HuH-7 (cell line): Measurements from ENCODE around the gene RNF175.
"Not testable (repeated sequence)": the region's sequence is repeated elsewhere in the genome, so short reads cannot be mapped to it uniquely, and the experiment has no call there.

Experiments used
- DNase-seq: peaks from one replicate; pipeline ENCODE4 v3.0.0; 2011; ENCODE audit warnings: low spot score

The RNF175 gene

DNA sequence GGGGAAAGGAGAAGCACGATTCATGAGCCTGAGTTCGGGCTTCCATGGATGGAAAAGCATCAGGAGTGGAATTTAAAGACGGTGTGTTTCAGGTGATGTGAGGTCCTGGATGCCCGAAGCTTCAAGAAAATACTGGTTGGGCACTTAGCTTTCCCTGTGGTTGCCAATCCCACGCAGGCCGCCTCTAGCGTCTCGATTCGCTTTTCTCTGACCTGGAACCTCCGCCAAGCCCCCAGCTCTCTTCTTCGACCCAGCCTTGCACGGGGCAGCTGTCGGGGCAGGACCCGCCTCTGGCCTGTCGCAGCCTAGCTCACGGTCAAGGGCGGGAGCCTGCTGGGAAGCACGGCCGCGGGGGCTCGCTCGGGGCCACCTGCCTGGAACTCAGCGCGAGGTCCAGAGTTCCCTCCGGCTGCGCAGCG lies 76.1 kb downstream of the RNF175 start:
- DNase-seq, result no peak

DNA sequence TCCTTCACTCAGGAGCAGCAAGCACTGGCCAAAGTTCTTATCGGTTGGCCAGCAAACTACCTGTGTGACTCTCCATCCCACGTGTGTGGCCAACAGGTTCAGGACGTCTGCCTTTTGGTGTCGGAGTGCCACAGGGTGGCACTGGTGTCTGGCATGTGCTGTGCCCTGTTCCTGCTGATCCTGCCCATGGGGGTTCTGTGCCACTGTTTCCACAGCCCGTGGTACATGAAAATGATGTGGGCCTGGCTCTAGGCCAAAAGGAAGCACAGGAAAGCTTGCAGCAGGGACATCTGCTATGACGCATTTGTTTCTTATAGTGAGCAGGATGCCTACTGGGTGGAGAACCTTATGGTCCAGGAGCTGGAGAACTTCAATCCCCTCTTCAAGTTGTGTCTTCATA lies 80.3 kb downstream of the RNF175 start:
- DNase-seq, result no peak

DNA sequence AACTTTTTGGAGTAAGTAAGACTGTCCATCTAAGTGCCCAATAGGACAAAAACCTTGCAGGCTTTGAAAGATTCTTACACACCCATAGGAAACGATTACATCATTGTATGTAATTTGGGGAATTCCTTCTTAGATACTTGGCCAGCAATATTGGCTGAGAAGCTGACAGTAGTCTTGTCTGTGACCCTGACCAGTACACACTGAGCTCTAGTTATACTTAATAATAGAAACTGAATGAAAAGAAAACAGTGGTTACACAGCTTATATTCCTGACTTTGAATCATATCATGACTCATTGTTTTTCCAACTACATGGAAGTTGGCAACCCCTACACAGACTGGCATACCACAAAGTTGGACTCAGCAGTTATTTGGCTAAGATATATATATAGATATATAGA lies 82.8 kb downstream of the RNF175 start:
- DNase-seq, result no peak

DNA sequence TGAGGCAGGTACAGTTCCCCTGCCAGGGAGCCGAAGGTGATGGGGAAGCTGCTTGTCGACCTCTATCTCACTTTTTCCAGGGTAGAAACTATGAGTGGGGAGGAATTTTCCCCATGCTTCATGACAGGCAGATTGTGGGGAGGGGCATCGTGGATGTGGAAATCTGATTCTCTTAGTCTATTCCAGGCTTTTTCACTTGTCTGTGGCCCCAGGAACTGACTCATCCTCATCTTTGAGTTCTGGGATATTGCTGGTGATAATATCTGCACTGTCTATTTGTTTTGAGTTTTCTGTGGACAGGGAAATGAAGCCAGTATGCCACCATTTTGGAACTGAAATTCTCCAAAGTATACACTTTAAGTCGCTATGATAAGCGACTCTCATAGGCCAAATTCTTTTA lies 83.3 kb downstream of the RNF175 start:
- no peak for DNase-seq

DNA sequence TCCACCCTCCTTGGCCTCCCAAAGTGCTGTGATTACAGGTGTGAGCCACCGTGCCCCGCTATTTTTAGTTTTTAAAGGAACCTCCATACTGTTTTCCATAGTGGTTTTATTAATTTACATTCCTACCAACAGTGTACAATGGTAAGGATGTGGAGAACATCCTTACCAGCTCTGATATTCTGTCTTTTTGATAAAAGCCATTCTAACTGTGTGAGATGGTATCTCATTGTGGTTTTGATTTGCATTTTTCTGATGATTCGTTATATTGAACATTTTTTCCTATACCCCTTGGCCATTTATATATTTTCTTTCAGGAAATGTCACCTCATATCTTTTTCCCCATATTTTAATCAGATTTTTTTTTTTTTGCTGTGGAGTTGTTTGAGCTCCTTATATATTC lies 90.0 kb downstream of the RNF175 start:
- DNase-seq, result no peak

DNA sequence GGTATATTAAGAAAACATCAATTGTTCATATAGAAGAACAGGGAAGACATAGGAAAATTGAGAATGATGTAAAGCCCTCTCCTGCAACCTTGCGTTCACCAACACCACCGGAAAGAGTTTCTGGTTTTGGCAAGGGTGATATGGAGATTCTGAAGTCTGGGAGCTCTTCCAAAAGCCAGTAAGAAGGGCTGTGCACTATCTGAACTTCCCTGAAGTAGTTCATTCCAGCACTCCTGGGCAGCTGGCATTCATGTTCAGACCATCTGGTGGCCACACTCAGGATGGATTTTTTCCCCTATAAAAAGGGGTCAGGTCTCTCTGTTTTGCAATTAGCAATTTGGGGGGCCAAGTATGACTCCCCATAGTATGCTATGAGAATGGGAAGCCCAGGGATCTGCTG lies 91.2 kb downstream of the RNF175 start:
- DNase-seq, result no peak

DNA sequence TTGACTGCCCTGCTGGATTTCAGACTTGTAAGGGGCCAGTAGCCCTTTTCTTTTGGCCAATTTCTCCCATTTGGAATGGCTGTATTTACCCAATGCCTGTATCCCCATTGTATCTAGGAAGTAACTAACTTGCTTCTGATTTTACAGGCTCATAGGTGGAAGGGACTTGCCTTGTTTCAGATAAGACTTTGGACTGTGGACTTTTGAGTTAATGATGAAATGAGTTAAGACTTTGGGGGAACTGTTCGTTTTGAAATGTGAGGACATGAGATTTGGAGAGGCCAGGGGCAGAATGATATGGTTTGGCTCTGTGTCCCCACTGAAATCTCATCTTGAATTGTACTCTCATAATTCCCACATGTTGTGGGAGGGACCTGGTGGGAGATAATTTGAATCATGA lies 93.3 kb downstream of the RNF175 start:
- DNase-seq, result not testable (repeated sequence)

DNA sequence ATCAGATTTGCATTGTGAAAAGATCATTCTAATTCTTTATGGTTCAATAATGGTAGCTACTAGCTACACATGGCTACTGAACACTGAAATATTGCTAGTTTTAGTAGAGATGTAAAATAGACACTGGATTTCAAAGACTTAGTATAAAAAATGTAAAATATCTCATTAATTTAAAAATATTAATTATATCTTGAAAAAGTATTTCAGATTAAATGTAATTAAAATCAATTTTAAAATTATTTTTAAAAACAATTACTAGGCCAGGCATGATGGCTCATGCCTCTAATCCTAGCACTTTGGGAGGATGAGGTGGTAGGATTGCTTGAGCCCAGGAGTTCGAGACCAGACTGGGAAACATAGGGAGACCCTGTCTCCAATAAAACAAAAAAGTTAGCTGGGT lies 96.2 kb downstream of the RNF175 start:
- DNase-seq, result no peak

DNA sequence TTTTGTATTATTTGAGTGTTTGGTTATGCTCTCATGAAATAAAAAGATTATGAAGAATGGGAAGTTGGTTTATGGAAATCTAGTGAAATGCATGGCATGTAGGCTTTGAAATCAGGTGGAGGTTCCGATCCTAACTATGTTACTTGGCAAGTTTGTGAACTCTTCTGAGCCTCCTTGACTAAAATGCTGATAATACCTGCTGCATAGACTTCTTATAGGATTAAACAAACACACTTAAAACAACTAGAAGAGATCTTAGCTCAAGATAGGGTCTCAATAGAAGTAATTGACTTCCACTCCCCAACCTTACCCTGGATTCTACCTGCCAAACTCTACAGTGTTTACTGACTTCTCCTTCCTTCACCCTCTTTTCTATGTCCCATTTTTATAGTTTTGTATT lies 97.9 kb downstream of the RNF175 start:
- DNase-seq, result no peak

DNA sequence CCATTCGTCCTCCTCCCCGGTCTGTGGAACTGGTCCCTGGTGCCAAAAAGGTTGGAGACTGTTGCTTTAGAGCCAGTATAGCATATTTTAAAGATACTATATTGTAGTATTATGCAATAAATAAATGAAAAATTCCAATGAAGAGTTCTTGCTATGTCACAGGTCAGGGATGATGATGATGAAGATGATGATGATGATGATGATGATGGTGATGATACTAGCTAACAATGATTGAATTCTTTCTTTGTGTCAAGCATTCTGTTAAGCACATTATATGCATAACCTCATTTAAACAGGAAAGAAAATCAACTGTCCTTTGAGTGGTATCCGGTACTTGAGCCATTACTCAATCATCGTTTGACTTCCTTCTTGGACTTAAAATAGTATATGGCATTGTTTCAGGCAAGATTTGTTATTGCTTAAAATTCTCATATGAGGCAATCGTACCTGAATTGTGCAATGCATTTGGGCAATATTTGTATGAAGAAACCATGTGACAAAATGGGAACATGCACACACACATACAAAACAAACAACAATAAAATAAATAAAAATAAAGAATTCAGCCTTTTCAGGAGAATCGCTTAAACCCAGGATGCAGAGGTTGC lies 98.5 kb downstream of the RNF175 start:
- no peak for DNase-seq
